ENCODE measurements around the gene PDE4DIP.
"Not testable (repeated sequence)": the region's sequence is repeated elsewhere in the genome, so short reads cannot be mapped to it uniquely, and the experiment has no call there.

PDE4DIP gene

GRCh38 chr1:148989378-148989777 lies 145.2 kb downstream of the PDE4DIP start:
- not testable (repeated sequence) for H3K79me2 ChIP-seq (ENCODE audit: control insufficient read depth, insufficient read depth, low read length, unreplicated experiment); H3K27ac ChIP-seq (ENCODE audit: low read depth, low read length); H3K27me3 ChIP-seq (ENCODE audit: insufficient read depth, low read length); H2AFZ ChIP-seq (ENCODE audit: low read length, unreplicated experiment); H3K4me1 ChIP-seq (ENCODE audit: control insufficient read depth, insufficient read depth, low read length, unreplicated experiment); H3K4me3 ChIP-seq (ENCODE audit: low read depth, low read length); H3K36me3 ChIP-seq (ENCODE audit: insufficient read depth, low read length)

GRCh38 chr1:148990233-148990788 lies 146.1 kb downstream of the PDE4DIP start:
- H2AFZ ChIP-seq (ENCODE audit: low read length, unreplicated experiment); H3K27ac ChIP-seq (ENCODE audit: low read depth, low read length); H3K4me1 ChIP-seq (ENCODE audit: control insufficient read depth, insufficient read depth, low read length, unreplicated experiment); H3K79me2 ChIP-seq (ENCODE audit: control insufficient read depth, insufficient read depth, low read length, unreplicated experiment); H3K27me3 ChIP-seq (ENCODE audit: insufficient read depth, low read length); H3K36me3 ChIP-seq (ENCODE audit: insufficient read depth, low read length); H3K4me3 ChIP-seq (ENCODE audit: low read depth, low read length): not testable (repeated sequence)

GRCh38 chr1:148991818-148992217 lies 147.6 kb downstream of the PDE4DIP start:
- H3K4me3 ChIP-seq (ENCODE audit: low read depth, low read length); H3K4me1 ChIP-seq (ENCODE audit: control insufficient read depth, insufficient read depth, low read length, unreplicated experiment); H2AFZ ChIP-seq (ENCODE audit: low read length, unreplicated experiment); H3K79me2 ChIP-seq (ENCODE audit: control insufficient read depth, insufficient read depth, low read length, unreplicated experiment); H3K36me3 ChIP-seq (ENCODE audit: insufficient read depth, low read length); H3K27me3 ChIP-seq (ENCODE audit: insufficient read depth, low read length): not testable (repeated sequence)
- peak overlapping the region; percentile 70 for H3K27ac ChIP-seq (ENCODE audit: low read depth, low read length)

DNA sequence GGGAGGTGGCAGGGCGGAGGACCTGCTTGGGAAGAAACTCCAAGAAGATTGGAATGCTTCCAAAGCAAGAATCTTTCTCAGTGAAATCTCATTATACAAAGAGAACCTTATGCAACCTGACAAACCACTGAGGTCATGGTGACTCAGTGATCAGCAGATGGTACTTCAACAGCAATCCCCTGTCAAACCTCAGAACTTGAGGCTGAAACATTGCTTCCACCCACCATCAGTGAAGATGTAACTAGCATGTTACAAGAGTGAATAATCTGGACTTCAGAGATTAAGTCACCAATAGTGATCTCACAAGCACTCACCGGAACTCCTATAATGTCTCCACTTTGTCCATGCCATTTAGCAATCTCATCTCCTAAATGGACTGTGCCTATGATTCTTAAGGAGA lies 148.1 kb downstream of the PDE4DIP start:
- H3K79me2 ChIP-seq (ENCODE audit: control insufficient read depth, insufficient read depth, low read length, unreplicated experiment); H3K27me3 ChIP-seq (ENCODE audit: insufficient read depth, low read length); H3K36me3 ChIP-seq (ENCODE audit: insufficient read depth, low read length); H3K4me3 ChIP-seq (ENCODE audit: low read depth, low read length); H2AFZ ChIP-seq (ENCODE audit: low read length, unreplicated experiment); H3K27ac ChIP-seq (ENCODE audit: low read depth, low read length); H3K4me1 ChIP-seq (ENCODE audit: control insufficient read depth, insufficient read depth, low read length, unreplicated experiment): not testable (repeated sequence)

GRCh38 chr1:148996449-148997224 lies 152.4 kb downstream of the PDE4DIP start:
- not testable (repeated sequence) for H3K36me3 ChIP-seq (ENCODE audit: insufficient read depth, low read length); H3K4me1 ChIP-seq (ENCODE audit: control insufficient read depth, insufficient read depth, low read length, unreplicated experiment); H3K27me3 ChIP-seq (ENCODE audit: insufficient read depth, low read length); H3K4me3 ChIP-seq (ENCODE audit: low read depth, low read length); H3K27ac ChIP-seq (ENCODE audit: low read depth, low read length); H3K79me2 ChIP-seq (ENCODE audit: control insufficient read depth, insufficient read depth, low read length, unreplicated experiment); H2AFZ ChIP-seq (ENCODE audit: low read length, unreplicated experiment)

DNA sequence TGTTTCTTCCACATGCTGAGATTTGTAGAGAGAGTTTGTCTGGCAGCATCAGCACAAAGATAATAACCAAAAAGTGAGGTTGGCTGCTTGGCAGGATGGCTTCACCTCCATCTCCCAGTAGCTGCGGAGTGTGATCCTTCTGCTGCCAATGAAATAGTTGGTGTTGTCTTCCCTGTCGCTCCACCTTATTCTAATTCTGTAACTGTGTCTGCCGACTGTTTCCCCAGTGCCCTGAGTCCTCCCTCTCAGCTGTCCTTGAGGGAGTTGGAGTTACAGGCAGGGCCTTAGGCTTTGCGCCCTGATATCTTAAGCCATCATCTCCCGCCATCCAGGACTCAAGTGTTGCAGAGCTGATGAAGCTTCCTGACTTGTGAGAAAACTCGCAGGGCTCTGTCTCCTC lies 153.2 kb downstream of the PDE4DIP start:
- H3K4me1 ChIP-seq (ENCODE audit: control insufficient read depth, insufficient read depth, low read length, unreplicated experiment); H3K4me3 ChIP-seq (ENCODE audit: low read depth, low read length); H3K36me3 ChIP-seq (ENCODE audit: insufficient read depth, low read length); H3K27me3 ChIP-seq (ENCODE audit: insufficient read depth, low read length); H3K27ac ChIP-seq (ENCODE audit: low read depth, low read length); H3K79me2 ChIP-seq (ENCODE audit: control insufficient read depth, insufficient read depth, low read length, unreplicated experiment); H2AFZ ChIP-seq (ENCODE audit: low read length, unreplicated experiment): not testable (repeated sequence)

- H3K4me3 ChIP-seq (ENCODE audit: low read depth, low read length); H3K27me3 ChIP-seq (ENCODE audit: insufficient read depth, low read length); H3K4me1 ChIP-seq (ENCODE audit: control insufficient read depth, insufficient read depth, low read length, unreplicated experiment); H3K36me3 ChIP-seq (ENCODE audit: insufficient read depth, low read length); H2AFZ ChIP-seq (ENCODE audit: low read length, unreplicated experiment); H3K79me2 ChIP-seq (ENCODE audit: control insufficient read depth, insufficient read depth, low read length, unreplicated experiment); H3K27ac ChIP-seq (ENCODE audit: low read depth, low read length): not testable (repeated sequence)
Observed at GRCh38 chr1:149002664-149003063, 158.4 kb downstream of the PDE4DIP start.

DNA sequence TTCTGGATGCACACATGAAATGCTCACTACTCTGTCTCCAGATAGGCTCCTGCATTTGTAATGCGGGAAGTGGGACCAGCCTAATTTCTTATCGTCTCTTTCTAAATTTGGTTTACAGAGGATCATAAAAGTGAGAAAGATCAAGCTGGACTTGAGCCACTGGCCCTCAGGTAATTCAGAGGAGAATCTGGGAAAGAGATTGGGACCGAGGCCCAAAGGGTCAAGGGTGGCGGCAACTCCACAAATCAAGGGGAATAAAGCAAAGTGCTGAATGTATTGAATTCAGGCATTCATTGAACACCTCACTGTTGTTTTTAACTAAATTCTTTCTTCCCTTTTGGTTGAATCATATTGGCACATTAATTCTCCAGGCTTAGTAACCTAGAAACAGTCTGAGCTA lies 164.1 kb downstream of the PDE4DIP start:
- not testable (repeated sequence) for H3K4me1 ChIP-seq (ENCODE audit: control insufficient read depth, insufficient read depth, low read length, unreplicated experiment); H3K79me2 ChIP-seq (ENCODE audit: control insufficient read depth, insufficient read depth, low read length, unreplicated experiment); H3K4me3 ChIP-seq (ENCODE audit: low read depth, low read length); H3K27ac ChIP-seq (ENCODE audit: low read depth, low read length); H2AFZ ChIP-seq (ENCODE audit: low read length, unreplicated experiment); H3K27me3 ChIP-seq (ENCODE audit: insufficient read depth, low read length); H3K36me3 ChIP-seq (ENCODE audit: insufficient read depth, low read length)

GRCh38 chr1:149008769-149009168 lies 164.5 kb downstream of the PDE4DIP start:
- H3K27ac ChIP-seq (ENCODE audit: low read depth, low read length); H3K79me2 ChIP-seq (ENCODE audit: control insufficient read depth, insufficient read depth, low read length, unreplicated experiment); H3K36me3 ChIP-seq (ENCODE audit: insufficient read depth, low read length); H3K4me1 ChIP-seq (ENCODE audit: control insufficient read depth, insufficient read depth, low read length, unreplicated experiment); H3K27me3 ChIP-seq (ENCODE audit: insufficient read depth, low read length); H2AFZ ChIP-seq (ENCODE audit: low read length, unreplicated experiment); H3K4me3 ChIP-seq (ENCODE audit: low read depth, low read length): not testable (repeated sequence)

- not testable (repeated sequence) for H2AFZ ChIP-seq (ENCODE audit: low read length, unreplicated experiment); H3K27ac ChIP-seq (ENCODE audit: low read depth, low read length); H3K27me3 ChIP-seq (ENCODE audit: insufficient read depth, low read length); H3K4me1 ChIP-seq (ENCODE audit: control insufficient read depth, insufficient read depth, low read length, unreplicated experiment); H3K4me3 ChIP-seq (ENCODE audit: low read depth, low read length); H3K36me3 ChIP-seq (ENCODE audit: insufficient read depth, low read length); H3K79me2 ChIP-seq (ENCODE audit: control insufficient read depth, insufficient read depth, low read length, unreplicated experiment)
Observed at GRCh38 chr1:149009761-149010160, 165.5 kb downstream of the PDE4DIP start.

GRCh38 chr1:149012599-149012998 lies 168.4 kb downstream of the PDE4DIP start:
- not testable (repeated sequence) for H3K4me1 ChIP-seq (ENCODE audit: control insufficient read depth, insufficient read depth, low read length, unreplicated experiment); H3K4me3 ChIP-seq (ENCODE audit: low read depth, low read length); H3K79me2 ChIP-seq (ENCODE audit: control insufficient read depth, insufficient read depth, low read length, unreplicated experiment); H3K27ac ChIP-seq (ENCODE audit: low read depth, low read length); H3K27me3 ChIP-seq (ENCODE audit: insufficient read depth, low read length); H2AFZ ChIP-seq (ENCODE audit: low read length, unreplicated experiment); H3K36me3 ChIP-seq (ENCODE audit: insufficient read depth, low read length)

Data from ACC112 (cell line).